Heart right ventricle (tissue), 16 donors: ENCODE measurements around the gene ATP2B2. TPM values are rescaled to one million over a fixed set of nuclear protein-coding genes. Genes with fewer than 3 reads are reported as not detected.

Source experiments
- ATAC-seq, 8 donors: fragments of 200-7000 bp; cut with Tn5 transposase; one replicate each; pipeline ENCODE4 v1.9.1; 2020; ENCODE audit warnings: mild to moderate bottlenecking in 8 of 8, moderate library complexity in 8 of 8, moderate number of reproducible peaks in 1 of 8
- DNase-seq, 2 donors: peaks; one replicate each; pipeline ENCODE4 v3.0.0-alpha.2; 2020
- H3K27ac ChIP-seq, 10 donors: fragments of 200-600 bp; sonication (generic) in 2 of 10; one replicate each; pipeline versions ENCODE4 v1.5.0 to v1.8.0; 2020 to 2022; ENCODE audit warnings: mild to moderate bottlenecking in 3 of 10
- H3K27me3 ChIP-seq, 7 donors: fragments of 200-600 bp; one replicate each; pipeline ENCODE4 v1.8.0; 2021 to 2022; ENCODE audit warnings: mild to moderate bottlenecking in 2 of 7
- H3K36me3 ChIP-seq, 9 donors: fragments of 200-600 bp; sonication (generic) in 1 of 9; one replicate each; pipeline versions ENCODE4 v1.5.0 to v1.8.0; 2020 to 2022; ENCODE audit warnings: mild to moderate bottlenecking in 2 of 9
- H3K4me1 ChIP-seq, 9 donors: fragments of 200-600 bp; sonication (generic) in 1 of 9; one replicate each; pipeline versions ENCODE4 v1.5.0 to v1.8.0; 2020 to 2022; ENCODE audit warnings: mild to moderate bottlenecking in 4 of 9
- H3K4me3 ChIP-seq, 10 donors: fragments of 200-600 bp; sonication (generic) in 2 of 10; one replicate each; pipeline versions ENCODE4 v1.5.0 to v1.8.0; 2020 to 2022; ENCODE audit warnings: mild to moderate bottlenecking in 7 of 10, moderate library complexity in 2 of 10
- H3K9me3 ChIP-seq, 11 donors: fragments of 200-600 bp in 10 of 11; sonication (generic) in 2 of 11; one replicate each; pipeline versions ENCODE4 v1.5.0 to v1.8.0; 2013 to 2022; ENCODE audit warnings: mild to moderate bottlenecking in 2 of 11, control low read depth in 1 of 11, moderate library complexity in 1 of 11
- WGBS, 2 donors: extraction: QIAGEN DNeasy Blood & Tissue Kit; methylation state at CpG; one replicate each; pipeline ENCODE4 v1.1.7; 2013; ENCODE audit warnings: inconsistent platforms in 1 of 2; 5-methylcytosine and 5-hydroxymethylcytosine counted together
- intact Hi-C, 10 donors: fragments of 100-400 bp; cut with DNase I; formaldehyde crosslinking; loops; one replicate each; pipeline versions ENCODE4 v1.11.1 to v1.14.2; 2022
- polyA plus RNA-seq, 2 donors: library from polyadenylated mRNA; stranded (reverse); fragments of 200-250 nt; gene quantifications; one replicate each; pipeline ENCODE4 v1.2.3, GENCODE V29; 2013
- total RNA-seq, 10 donors: library from RNA; stranded (reverse); fragmentation: NEBNext Ultra II Directional in 3 of 10; extraction: Animal tissue kit (Norgen Biotek cat#: 25700) in 3 of 10; gene quantifications; one replicate each; pipeline versions ENCODE4 v1.2.1 to v1.2.4, GENCODE V29; 2021 to 2023
- TF ChIP-seq, protein P1 (sequence below), 9 donors: fragments of 200-600 bp; sonication (generic) in 2 of 9; IDR thresholded peaks; one replicate each; pipeline versions ENCODE4 v1.5.0 to v1.8.0; 2021 to 2022; ENCODE audit warnings: antibody characterized with exemption in 9 of 9, mild to moderate bottlenecking in 5 of 9, moderate library complexity in 1 of 9
- donor health status: Arrhythmogenic right ventricular cardiomyopathy.
- donor health status: ischemic (EF 13 %, LVEDD 7.1; RV severe dilation, severe dysfunction).
- donor health status: healthy with polysubstance abuse.
- donor health status: DM: no; HTN: yes; CAD: no.
- donor health status: DM: no; HTN: no; CAD: no.
- donor health status: ischemic (EF 25% LVEDD 6.9; RV normal size, moderate dysfunction).
- donor health status: ischemic (EF 25% LVEDD 5.7; RV mildly dilated, moderate dysfunction).
- donor health status: healthy.
- donor health status: DM: yes; HTN: yes; CAD: no.
- donor health status: Ischemic cardiomyopathy.
- donor health status: ischemic (EF 35%, LVEDD 5.7; RV mildly dilated, moderate dysfunction).
- donor health status: nonischemic (EF 11% LVEDD 7.7; RV severe dilation, severe dysfunction).
- donor health status: DM: yes; HTN: yes; CAD: no.
- donor health status: PGD.
- donor health status: ischemic (EF 29% LVEDD 5.4; RV normal size, mild dysfunction).
- donor health status: nonischemic (EF 23%, LVEDD 6.1; RV moderate dilation, normal function).

Gene ATP2B2
- total and polyA plus RNA-seq, 12 donors = under 0.01 to 0.30 (median 0.11) TPM; not detected in 4

DNA sequence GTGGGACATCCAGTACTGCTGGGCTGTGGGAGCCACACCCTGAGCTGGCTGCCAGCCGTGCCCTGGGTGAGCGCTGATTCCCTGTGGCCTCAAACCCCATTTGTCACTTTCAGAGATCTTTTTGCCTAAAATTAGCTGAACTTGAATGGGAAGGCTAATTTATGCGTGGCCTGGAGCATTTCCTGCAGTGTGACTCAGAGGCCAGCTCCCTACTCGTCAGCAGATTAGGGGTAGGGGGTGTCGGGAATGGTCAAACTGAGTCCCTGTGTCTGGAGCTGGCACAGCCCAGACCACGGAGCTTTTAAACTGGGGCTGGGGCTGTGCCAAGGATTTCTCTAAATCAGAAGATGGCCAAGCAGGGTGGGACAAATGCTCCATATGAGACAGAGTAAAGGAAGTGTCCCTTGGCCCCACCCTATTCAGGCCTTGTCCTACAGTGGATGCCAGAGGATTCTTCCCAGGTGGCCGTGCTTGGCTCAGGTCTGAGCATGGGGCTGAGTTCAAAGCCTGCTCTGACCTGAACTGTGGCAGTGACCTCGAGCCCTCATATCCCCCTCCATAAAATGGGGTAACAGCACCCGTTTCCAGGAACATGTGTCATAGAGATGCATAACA lies 59.7 kb downstream of the ATP2B2 start:
- Histone ChIP-seq H3K4me1 (no peaks in the 10 kb centered on the region), H3K36me3 (no peaks in the 10 kb centered on the region), H3K9me3 (no peaks in the 10 kb centered on the region), H3K27ac (no peak overlapping the region), H3K4me3 (no peak overlapping the region), H3K27me3 (peaks cover 0 to 46% (median 15%) of the 10 kb centered on the region in 7 donors)
- TF ChIP-seq, protein P1, sequence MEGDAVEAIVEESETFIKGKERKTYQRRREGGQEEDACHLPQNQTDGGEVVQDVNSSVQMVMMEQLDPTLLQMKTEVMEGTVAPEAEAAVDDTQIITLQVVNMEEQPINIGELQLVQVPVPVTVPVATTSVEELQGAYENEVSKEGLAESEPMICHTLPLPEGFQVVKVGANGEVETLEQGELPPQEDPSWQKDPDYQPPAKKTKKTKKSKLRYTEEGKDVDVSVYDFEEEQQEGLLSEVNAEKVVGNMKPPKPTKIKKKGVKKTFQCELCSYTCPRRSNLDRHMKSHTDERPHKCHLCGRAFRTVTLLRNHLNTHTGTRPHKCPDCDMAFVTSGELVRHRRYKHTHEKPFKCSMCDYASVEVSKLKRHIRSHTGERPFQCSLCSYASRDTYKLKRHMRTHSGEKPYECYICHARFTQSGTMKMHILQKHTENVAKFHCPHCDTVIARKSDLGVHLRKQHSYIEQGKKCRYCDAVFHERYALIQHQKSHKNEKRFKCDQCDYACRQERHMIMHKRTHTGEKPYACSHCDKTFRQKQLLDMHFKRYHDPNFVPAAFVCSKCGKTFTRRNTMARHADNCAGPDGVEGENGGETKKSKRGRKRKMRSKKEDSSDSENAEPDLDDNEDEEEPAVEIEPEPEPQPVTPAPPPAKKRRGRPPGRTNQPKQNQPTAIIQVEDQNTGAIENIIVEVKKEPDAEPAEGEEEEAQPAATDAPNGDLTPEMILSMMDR (IDR thresholded peaks at IDR 0.05) = no peak
- intact Hi-C loops = no loop called here
- WGBS, 2 donors = 51 to 55% methylated on average over 9 of the region's 9 CpGs
- DNase-seq (no peak), ATAC-seq (no peak)

DNA sequence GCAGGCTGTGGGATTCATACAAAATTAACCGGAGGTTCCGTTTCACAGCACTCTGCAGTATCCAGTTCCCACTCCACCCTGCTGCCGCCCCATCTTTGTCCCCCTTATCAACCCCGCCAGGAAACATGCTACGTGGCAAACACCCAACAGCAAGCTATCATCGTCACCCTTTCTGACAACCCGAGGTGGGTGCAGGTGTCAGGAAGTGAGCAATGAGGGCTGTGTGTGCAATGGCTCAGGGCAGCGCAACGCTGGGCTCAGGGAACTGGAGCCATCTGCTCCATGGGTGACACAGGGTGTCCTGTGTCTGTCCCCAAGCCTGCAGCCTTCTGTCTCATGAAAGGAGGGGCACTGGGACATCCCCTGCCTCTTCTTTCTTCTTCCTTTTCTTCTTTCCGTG lies 60.9 kb downstream of the ATP2B2 start:
- no peak for DNase-seq
- Histone ChIP-seq H3K27ac (no peak overlapping the region), H3K36me3 (no peaks in the 10 kb centered on the region), H3K27me3 (peaks cover 0 to 34% (median 7%) of the 10 kb centered on the region in 7 donors), H3K4me3 (no peak overlapping the region), H3K9me3 (no peaks in the 10 kb centered on the region), H3K4me1 (no peaks in the 10 kb centered on the region)
- ATAC-seq = no peak
- intact Hi-C loops = no loop called here
- TF ChIP-seq, protein P1 (IDR thresholded peaks at IDR 0.05) = no peak
- WGBS, 2 donors = 52 to 66% methylated on average over 10 of the region's 10 CpGs

DNA sequence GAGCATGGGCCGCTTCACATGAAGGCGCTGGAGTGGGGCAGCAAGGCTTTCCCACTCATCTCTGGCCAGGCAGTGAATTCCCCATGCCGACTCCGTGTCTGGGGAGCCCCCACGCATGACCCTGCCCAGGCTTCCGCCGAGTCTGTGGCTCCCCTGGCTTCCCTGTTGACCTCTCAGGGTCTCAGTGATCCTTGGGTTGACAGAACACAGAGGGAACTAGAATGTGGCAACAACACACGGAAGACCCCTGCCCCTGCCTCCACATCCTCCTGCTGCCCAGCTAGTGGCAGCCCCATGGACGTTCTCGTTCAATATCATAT lies 61.3 kb downstream of the ATP2B2 start:
- Histone ChIP-seq H3K36me3 (no peaks in the 10 kb centered on the region), H3K4me1 (no peaks in the 10 kb centered on the region), H3K4me3 (no peak overlapping the region), H3K27me3 (peaks cover 0 to 32% (median 7%) of the 10 kb centered on the region in 7 donors), H3K27ac (no peak overlapping the region), H3K9me3 (no peaks in the 10 kb centered on the region)
- ATAC-seq (no peak), DNase-seq (no peak)
- intact Hi-C loops = no loop called here
- WGBS, 2 donors = 83 to 89% methylated on average over 10 of the region's 10 CpGs
- TF ChIP-seq, protein P1 (IDR thresholded peaks at IDR 0.05) = no peak

DNA sequence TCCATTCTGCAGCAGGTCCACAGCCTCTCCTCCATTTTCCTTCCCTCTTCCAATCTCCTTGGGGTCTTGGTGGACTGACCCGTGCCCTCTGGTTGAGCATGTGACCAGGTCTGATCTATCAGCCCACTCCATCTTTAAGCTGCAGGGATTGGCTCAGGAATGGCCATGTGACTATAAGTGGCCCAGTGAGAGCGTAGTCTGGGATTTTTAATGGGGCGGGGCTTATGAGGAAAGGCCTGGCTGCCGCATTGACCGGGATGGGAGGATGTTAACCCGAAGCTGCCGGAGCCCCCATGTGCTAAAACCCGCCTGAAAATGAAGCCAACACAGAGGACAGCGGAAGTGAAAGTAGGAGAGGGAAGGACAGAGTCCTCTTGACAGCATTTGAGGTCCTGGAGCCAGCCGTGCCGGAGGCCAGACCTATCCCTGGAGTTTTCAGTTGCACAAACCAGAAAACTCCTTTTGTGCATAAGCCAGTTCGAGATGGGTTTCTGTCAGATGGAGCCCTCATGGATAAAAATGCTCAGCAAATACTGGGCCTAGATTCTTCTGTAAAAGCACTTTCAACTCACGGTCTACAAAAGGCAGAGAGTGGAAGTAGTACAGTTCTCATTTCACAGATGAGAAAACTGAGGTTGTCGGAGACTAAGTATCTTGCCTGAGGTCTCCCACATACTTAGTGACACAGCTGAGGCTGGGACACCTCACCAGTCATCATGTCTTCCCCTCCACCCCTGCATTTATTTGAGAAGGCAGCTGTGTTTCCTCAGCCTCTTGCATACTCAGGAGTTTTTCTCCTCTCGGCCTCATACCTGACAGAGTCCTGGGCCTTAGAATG lies 61.9 kb downstream of the ATP2B2 start:
- Histone ChIP-seq H3K4me1 (peaks cover 0 to 5% (median 1%) of the 10 kb centered on the region in 9 donors), H3K36me3 (no peaks in the 10 kb centered on the region), H3K27me3 (peaks cover 0 to 32% (median 7%) of the 10 kb centered on the region in 7 donors), H3K9me3 (no peaks in the 10 kb centered on the region), H3K4me3 (no peak overlapping the region), H3K27ac (no peak overlapping the region)
- DNase-seq (no peak), ATAC-seq (no peak)
- WGBS, 2 donors = 81 to 83% methylated on average over 15 of the region's 15 CpGs
- intact Hi-C loops = no loop called here
- TF ChIP-seq, protein P1 (IDR thresholded peaks at IDR 0.05) = no peak
